OCI-LY1 (cell line): ENCODE measurements around the gene OSGIN1.

Source experiments
- H2AFZ ChIP-seq: fragments of 200-600 bp; sonication (generic), shearing (Covaris generic); 2 replicates; pipeline ENCODE4 v1.6.0; 2014; ENCODE audit warnings: antibody characterized with exemption, mild to moderate bottlenecking, low read length
- H3F3A ChIP-seq: fragments of 200-600 bp; sonication (generic), shearing (Covaris generic); 2 replicates; pipeline ENCODE4 v1.6.0; 2014; ENCODE audit warnings: mild to moderate bottlenecking, antibody characterized with exemption, low read length, moderate library complexity; ENCODE audit not compliant: insufficient read depth
- H3K27ac ChIP-seq: fragments of 200-600 bp; sonication (generic); 2 replicates; pipeline ENCODE4 v1.5.1; 2014; ENCODE audit warnings: low read length, mixed run types, mild to moderate bottlenecking, low read depth; ENCODE audit not compliant: poor library complexity, severe bottlenecking
- H3K27me3 ChIP-seq: fragments of 200-600 bp; sonication (generic); 2 replicates; pipeline ENCODE4 v1.6.0; 2014; ENCODE audit warnings: antibody characterized with exemption, mild to moderate bottlenecking, low read length, moderate library complexity; ENCODE audit not compliant: insufficient read depth
- H3K36me3 ChIP-seq: fragments of 200-600 bp; sonication (generic); 2 replicates; pipeline ENCODE4 v1.6.1; 2014; ENCODE audit warnings: mild to moderate bottlenecking, antibody characterized with exemption, low read length, moderate library complexity, mixed read lengths; ENCODE audit not compliant: insufficient read depth
- H3K4me1 ChIP-seq: fragments of 200-600 bp; sonication (generic); 2 replicates; pipeline ENCODE4 v1.5.1; 2014; ENCODE audit warnings: mild to moderate bottlenecking, low read length, moderate library complexity; ENCODE audit not compliant: insufficient read depth, severe bottlenecking
- H3K4me2 ChIP-seq: fragments of 200-600 bp; sonication (generic), shearing (Covaris generic); 2 replicates; pipeline ENCODE4 v1.6.1; 2014; ENCODE audit warnings: low read length
- H3K4me3 ChIP-seq: fragments of 200-600 bp; sonication (generic); 2 replicates; pipeline ENCODE4 v1.5.1; 2014; ENCODE audit warnings: low read length, low read depth, mild to moderate bottlenecking, mixed read lengths; ENCODE audit not compliant: poor library complexity, severe bottlenecking
- H3K79me2 ChIP-seq: fragments of 200-600 bp; shearing (Covaris generic); 2 replicates; pipeline ENCODE4 v1.6.1; 2016; ENCODE audit warnings: mixed run types, low read length, mixed read lengths; ENCODE audit not compliant: insufficient read depth
- H3K9ac ChIP-seq: fragments of 200-600 bp; sonication (generic), shearing (Covaris generic); 2 replicates; pipeline ENCODE4 v1.6.1; 2014; ENCODE audit warnings: mild to moderate bottlenecking, low read length, mixed read lengths
- H3K9me2 ChIP-seq: fragments of 200-600 bp; sonication (generic), shearing (Covaris generic); 2 replicates; pipeline ENCODE4 v1.6.1; 2014; ENCODE audit warnings: low read depth, mild to moderate bottlenecking, low read length, mixed read lengths
- H3K9me3 ChIP-seq: fragments of 200-600 bp; shearing (Covaris generic); 2 replicates; pipeline ENCODE4 v1.6.1; 2014; ENCODE audit warnings: low read length, mixed read lengths
- H4K20me1 ChIP-seq: fragments of 200-600 bp; sonication (generic), shearing (Covaris generic); 2 replicates; pipeline ENCODE4 v1.6.0; 2016; ENCODE audit warnings: mild to moderate bottlenecking, low read length; ENCODE audit not compliant: insufficient read depth
- EZH2 ChIP-seq: fragments of 200-600 bp; sonication (generic), shearing (Covaris generic); IDR thresholded peaks from 2 replicates; pipeline ENCODE4 v1.8.0; 2017; ENCODE audit warnings: borderline replicate concordance, mixed run types, mild to moderate bottlenecking, antibody characterized with exemption, low read length, moderate library complexity, mixed read lengths
- TF ChIP-seq, protein P1 (sequence below): fragments of 200-600 bp; sonication (generic), shearing (Covaris generic); IDR thresholded peaks from 2 replicates; pipeline ENCODE4 v1.5.1; 2017; ENCODE audit warnings: mild to moderate bottlenecking, antibody characterized with exemption, low read length, moderate library complexity, mixed read lengths

Gene OSGIN1

DNA sequence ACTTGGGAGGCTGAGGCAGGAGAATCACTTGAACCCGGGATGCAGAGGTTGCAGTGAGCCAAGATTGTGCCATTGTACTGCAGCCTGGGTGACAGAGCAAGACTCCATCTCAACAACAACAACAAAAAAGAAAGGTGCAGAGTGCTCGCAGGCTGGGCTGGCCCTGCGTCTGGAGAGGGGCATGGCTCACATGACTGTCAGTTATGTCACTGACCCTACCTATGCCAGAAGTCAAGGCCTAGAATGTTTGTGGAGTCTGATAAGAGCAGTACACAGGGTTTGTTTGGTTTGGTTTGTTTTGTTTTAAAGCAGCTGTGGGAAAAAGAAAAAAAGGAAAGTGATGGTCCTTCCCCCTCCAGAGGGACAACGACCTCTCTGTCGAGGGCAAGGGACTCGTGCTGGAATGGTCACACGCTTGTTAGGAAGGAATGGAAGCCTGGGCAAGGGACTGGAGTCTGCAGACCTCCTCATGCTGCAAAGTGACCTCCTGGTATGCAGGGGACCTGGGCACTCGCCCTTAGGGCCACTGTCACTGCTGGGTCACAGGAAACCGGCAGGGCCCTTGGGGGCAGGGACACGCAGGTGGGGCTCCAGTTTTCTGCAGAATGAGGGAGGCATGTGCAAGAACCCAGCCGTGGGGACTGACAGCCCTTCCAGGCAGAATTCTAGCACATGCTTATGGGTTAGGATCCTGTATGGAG, 10.1 kb upstream of the OSGIN1 start:
- TF ChIP-seq EZH2: no peak
- TF ChIP-seq, protein P1, sequence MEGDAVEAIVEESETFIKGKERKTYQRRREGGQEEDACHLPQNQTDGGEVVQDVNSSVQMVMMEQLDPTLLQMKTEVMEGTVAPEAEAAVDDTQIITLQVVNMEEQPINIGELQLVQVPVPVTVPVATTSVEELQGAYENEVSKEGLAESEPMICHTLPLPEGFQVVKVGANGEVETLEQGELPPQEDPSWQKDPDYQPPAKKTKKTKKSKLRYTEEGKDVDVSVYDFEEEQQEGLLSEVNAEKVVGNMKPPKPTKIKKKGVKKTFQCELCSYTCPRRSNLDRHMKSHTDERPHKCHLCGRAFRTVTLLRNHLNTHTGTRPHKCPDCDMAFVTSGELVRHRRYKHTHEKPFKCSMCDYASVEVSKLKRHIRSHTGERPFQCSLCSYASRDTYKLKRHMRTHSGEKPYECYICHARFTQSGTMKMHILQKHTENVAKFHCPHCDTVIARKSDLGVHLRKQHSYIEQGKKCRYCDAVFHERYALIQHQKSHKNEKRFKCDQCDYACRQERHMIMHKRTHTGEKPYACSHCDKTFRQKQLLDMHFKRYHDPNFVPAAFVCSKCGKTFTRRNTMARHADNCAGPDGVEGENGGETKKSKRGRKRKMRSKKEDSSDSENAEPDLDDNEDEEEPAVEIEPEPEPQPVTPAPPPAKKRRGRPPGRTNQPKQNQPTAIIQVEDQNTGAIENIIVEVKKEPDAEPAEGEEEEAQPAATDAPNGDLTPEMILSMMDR: no peak
- H3F3A ChIP-seq: no peaks in the 10 kb centered on the region
- H3K9ac ChIP-seq: no peak overlapping the region
- no peaks in the 10 kb centered on the region for H4K20me1 ChIP-seq
- no peaks in the 10 kb centered on the region for H3K9me2 ChIP-seq
- H3K4me1 ChIP-seq: no peaks in the 10 kb centered on the region
- no peak overlapping the region for H2AFZ ChIP-seq
- no peaks in the 10 kb centered on the region for H3K27me3 ChIP-seq
- H3K4me3 ChIP-seq: no peak overlapping the region
- H3K36me3 ChIP-seq: no peaks in the 10 kb centered on the region
- H3K27ac ChIP-seq: no peak overlapping the region
- no peak overlapping the region for H3K4me2 ChIP-seq
- H3K9me3 ChIP-seq: no peaks in the 10 kb centered on the region
- H3K79me2 ChIP-seq: no peaks in the 10 kb centered on the region

DNA sequence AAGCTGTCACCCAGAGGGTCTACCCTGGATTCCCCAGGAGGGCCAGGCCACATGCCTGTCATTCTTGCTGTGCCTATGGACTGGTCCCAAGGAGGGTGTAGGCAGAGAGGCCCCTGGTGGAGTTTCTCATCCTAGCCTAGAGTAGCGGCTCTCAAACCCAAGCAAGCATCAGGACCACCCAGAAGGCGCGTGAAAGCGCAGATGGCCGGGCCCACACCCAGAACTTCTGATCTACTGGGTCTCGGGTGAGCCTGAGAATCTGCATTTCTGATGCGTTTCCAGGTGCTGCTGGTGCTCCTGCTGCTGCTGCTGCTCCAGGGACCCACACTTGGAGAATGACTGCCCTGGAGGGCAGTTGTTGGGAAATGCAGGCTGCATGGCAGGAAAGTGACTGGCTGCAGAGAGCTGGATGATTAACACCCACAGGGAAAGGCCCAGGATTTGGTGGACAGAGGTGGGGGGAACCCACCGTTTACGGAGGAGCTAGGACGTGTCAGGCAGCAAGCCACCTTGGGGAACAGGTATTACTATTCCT, 9.5 kb upstream of the OSGIN1 start:
- no peak overlapping the region for H3K4me2 ChIP-seq
- no peak overlapping the region for H2AFZ ChIP-seq
- H4K20me1 ChIP-seq: no peaks in the 10 kb centered on the region
- no peaks in the 10 kb centered on the region for H3K27me3 ChIP-seq
- no peak for TF ChIP-seq EZH2
- TF ChIP-seq, protein P1: no peak
- H3K9me3 ChIP-seq: no peaks in the 10 kb centered on the region
- no peaks in the 10 kb centered on the region for H3K79me2 ChIP-seq
- no peaks in the 10 kb centered on the region for H3K36me3 ChIP-seq
- no peak overlapping the region for H3K27ac ChIP-seq
- no peak overlapping the region for H3K9ac ChIP-seq
- no peak overlapping the region for H3K4me3 ChIP-seq
- H3F3A ChIP-seq: no peaks in the 10 kb centered on the region
- no peaks in the 10 kb centered on the region for H3K4me1 ChIP-seq
- no peaks in the 10 kb centered on the region for H3K9me2 ChIP-seq

DNA sequence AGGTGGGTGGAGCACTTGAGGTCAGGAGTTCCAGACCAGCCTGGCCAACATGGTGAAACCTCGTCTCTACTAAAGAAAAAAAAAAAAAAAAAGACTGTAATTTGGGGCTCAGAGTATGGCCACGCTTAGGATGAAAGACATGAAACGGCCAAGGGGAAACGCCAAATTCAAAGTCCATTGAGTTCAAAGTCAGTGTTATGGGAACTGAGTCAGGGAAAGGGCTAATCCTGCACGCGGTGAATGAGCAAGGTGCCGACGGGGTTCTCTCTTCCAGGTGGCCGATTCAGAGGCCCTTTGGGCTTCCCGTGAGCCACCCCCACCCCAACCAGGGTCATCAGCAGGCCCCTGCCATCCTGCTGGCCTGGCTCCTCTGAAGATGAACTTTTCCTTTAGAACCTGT, 7.5 kb upstream of the OSGIN1 start:
- no peak overlapping the region for H3K4me3 ChIP-seq
- H3K9ac ChIP-seq: no peak overlapping the region
- no peaks in the 10 kb centered on the region for H3F3A ChIP-seq
- no peaks in the 10 kb centered on the region for H4K20me1 ChIP-seq
- H3K27me3 ChIP-seq: no peaks in the 10 kb centered on the region
- no peaks in the 10 kb centered on the region for H3K4me1 ChIP-seq
- no peak overlapping the region for H2AFZ ChIP-seq
- H3K79me2 ChIP-seq: no peaks in the 10 kb centered on the region
- no peak overlapping the region for H3K4me2 ChIP-seq
- no peak for TF ChIP-seq EZH2
- TF ChIP-seq, protein P1: no peak
- no peaks in the 10 kb centered on the region for H3K36me3 ChIP-seq
- H3K9me3 ChIP-seq: no peaks in the 10 kb centered on the region
- no peaks in the 10 kb centered on the region for H3K9me2 ChIP-seq
- H3K27ac ChIP-seq: no peak overlapping the region
